ENCODE data around the gene UST.

DNA sequence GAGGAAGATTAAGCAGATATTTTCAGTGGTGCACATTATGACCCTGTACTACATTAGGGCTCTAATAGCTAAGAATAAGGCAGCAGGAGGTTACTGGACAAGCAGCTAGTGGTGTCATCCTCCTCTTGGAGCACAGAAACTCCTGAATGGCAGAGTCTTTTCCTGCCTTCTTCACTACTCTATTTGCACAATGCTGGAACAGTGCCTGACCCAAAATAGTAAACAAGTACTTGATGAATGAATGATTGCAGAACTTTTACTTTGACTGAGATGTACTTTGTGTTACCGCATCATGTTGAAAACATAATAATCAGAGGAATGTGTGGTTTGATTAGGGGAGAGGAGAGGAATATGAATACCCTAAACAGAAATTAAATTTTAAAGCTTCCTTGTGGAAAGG lies 30.0 kb upstream of the UST start:
- TF ChIP-seq SUZ12 (IDR thresholded peaks at IDR 0.05) (no peak), ELF4 (IDR thresholded peaks at IDR 0.05) (no peak), TARDBP (IDR thresholded peaks at IDR 0.05) (no peak), PKNOX1 (IDR thresholded peaks at IDR 0.05) (no peak), ARNT (IDR thresholded peaks at IDR 0.05) (no peak)
